Kasumi-1 (cell line): ENCODE data around the gene CCDC78.

Experiments used
- DNase-seq, 2 experiments: peaks; one replicate each; lab custom pipeline; 2025; lab: John Stamatoyannopoulos, UW

Gene CCDC78

DNA sequence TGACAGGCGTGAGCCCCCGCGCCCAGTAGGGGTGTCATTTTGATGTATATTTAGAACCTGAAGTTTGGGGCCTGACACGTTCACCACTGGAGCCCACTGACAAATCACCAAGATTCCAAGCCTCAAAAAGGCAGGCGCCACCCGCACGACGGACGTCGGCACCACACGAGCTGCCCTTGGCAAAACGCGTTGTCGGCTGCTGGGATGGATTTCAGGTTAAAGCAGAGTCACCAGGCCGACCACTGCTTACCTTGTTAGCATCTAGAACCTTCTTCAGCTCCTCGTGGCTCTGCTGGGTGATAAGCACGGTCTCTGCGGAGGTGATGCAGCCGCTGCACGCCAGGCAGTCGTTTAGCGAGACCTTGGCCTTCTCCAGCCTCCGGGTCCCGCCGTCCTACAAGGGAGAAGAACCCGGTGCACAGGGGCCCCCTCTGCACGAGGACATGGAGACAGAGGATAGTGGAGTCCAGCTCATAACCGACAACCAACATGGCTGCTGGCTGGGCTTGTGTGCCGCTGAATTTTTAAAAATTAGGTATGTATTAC lies 10.8 kb upstream of the CCDC78 start:
- no peak for DNase-seq

DNA sequence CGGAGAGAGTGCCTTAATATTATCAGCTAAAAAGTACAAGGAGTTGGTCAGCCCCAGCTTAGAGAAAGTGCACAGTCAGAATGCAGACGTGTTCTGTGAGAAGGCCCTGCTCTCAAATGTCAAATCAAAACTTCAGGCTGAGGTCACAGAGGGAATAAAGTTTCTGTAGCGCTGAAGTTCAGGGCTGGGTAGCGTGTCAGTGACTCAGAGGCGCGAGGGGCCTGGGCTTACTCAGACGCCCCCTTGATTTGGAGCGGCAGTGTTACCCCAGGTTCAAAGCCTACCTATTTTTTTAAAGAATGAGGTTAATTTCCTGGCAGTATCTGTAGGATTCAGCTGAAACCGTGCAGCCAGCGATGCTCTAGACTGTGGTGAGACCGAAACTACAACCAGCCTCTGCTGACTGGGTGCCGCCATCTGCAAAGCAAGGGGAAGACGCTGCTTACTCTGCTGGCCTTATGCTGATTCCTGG lies 9.8 kb upstream of the CCDC78 start:
- DNase-seq, result no peak

- no peak for DNase-seq
Measured at GRCh38 chr16:734981-735881, 9.0 kb upstream of the CCDC78 start.

- DNase-seq, result no peak
Measured at GRCh38 chr16:734208-734980, 8.2 kb upstream of the CCDC78 start.

GRCh38 chr16:733382-734207 lies 7.4 kb upstream of the CCDC78 start:
- no peak for DNase-seq

DNA sequence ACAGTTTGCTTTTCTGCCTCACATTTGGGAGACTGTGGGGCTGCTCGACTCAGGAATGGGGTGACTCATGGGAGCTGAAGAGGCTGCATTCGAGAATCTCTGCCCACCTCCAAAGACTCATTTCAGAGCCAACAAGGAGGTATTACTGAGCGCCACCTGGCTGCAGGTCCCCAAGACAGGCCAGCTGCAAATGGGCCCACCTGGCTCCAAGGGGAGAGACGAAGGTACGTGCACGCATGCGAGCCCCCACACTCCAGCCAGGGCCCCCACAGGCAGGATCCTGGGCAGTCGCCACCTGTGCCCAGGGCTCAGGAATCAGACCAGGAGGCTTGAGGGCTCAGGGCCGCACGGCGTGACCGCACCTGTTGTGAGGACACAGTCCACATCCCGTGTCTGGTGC lies 6.7 kb upstream of the CCDC78 start:
- DNase-seq, result no peak

DNA sequence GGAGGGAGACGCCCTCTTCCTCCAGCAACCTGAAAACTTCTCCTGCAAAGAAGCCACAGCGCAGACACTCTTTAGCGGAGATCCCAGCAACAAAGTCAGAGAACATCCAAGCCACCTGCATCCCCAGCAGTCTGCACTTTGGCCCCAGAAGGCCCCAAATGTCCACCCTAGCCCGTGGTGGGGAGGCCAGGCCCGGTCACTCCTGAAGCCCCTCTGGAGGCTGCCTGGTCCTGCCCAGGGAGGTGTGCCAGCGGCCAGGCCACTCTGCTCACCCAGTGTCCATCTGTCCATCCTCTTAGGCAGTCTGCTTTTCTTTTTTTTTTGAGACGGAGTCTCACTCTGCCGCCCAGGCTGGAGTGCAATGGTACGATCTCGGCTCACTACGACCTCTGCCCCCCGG lies 6.1 kb upstream of the CCDC78 start:
- no peak for DNase-seq

- no peak for DNase-seq
Measured at GRCh38 chr16:730666-731509, 4.6 kb upstream of the CCDC78 start.

DNA sequence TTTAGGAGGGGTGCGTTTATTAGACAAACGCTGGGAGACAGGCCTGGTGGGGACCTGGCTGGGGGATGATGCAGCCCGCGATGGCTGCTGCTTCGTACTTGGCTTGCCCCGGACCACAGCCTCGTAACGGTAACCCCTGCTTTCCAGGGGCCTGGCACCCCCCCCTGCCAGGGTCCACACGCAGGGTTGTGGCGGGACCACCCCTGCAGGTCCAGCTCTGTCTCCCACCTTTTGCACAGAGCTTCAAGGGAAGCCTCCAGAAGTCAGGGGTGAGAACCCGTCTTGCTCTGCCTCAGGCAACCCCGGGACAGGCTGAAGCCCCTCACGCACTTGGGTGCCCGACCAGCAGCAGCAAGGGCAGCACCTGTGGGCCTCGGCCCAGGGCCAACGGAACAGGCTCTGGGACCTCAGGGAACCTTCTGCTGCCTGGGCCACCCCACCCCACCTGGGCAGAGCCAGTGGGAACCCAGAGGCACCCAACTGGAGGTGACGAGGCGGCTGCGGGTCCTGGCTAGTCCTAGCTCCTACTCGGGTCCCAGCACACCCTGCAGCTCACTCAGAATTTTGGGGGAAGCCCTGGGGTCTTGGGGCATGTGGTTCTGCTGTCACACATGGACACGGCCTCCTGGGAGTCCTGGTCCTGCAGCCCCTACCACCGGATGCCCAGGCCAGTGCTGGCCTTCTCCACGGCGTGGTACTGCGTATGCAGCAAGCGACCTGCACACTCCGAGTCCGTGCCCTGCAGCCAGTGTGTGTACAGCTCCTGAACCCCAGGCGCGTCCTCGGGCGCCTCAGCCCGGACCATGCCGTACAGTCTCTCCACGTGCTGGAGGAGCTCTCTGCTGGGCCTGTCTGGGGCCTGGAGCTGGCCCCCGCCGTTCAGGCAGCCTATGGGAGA lies 3.8 kb upstream of the CCDC78 start:
- no peak for DNase-seq

GRCh38 chr16:728890-729744 lies 2.9 kb upstream of the CCDC78 start:
- DNase-seq, result no peak

DNA sequence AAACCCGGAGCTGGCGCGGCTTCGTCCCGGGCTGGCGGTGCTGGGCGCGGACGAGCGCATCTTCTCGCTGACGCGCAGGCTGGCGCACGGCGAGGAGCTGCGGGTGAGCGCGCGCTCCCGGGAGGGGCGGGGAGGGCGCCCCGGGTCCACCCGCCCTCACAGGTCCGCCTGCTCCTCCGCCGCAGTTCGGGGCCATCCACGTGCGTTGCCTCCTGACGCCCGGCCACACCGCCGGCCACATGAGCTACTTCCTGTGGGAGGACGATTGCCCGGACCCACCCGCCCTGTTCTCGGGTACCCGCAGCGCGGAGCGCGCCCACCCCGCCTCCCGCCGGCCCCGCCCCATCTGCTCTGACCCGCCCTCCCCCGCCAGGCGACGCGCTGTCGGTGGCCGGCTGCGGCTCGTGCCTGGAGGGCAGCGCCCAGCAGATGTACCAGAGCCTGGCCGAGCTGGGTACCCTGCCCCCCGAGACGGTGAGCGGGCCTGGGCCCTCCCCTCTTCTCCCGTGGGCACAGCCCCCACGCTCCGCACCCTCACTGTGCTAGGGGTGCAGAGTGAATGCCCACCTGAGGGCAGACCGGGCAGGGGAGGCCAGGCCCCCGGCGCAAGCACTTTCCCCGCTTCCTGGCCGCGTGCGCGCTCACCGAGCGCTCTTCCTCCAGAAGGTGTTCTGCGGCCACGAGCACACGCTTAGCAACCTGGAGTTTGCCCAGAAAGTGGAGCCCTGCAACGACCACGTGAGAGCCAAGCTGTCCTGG lies 2.1 kb upstream of the CCDC78 start:
- no peak for DNase-seq

DNA sequence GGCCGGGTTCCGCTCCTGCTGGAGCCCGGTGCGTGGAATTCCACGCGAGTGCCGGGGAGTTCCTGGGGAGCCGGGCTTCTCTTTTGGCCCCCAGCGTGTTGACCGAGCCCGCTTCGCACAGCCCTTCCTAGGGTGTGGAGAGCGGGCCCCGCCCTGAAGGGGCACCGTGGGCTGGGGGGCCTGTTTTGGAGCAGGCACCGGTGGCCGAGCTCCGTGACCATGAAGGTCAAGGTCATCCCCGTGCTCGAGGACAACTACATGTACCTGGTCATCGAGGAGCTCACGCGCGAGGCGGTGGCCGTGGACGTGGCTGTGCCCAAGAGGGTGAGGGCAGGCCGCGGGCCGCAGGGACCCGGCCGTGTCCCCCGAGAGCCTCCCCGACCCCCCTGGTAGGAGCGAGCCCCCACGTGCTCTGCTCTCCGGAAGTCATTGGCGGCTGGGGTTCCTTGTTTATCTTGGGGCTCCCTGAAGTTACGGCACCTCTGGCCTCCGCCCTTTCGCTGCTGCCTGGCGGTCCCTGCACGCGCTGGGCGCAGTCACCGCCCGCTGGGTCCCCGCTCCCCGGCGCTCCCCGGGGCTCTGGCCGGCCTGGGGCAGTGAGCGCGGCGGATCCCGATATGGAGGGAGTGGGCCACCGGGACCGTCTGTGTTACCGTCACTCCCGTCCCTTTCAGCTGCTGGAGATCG lies 1.2 kb upstream of the CCDC78 start:
- DNase-seq, result no peak

DNA sequence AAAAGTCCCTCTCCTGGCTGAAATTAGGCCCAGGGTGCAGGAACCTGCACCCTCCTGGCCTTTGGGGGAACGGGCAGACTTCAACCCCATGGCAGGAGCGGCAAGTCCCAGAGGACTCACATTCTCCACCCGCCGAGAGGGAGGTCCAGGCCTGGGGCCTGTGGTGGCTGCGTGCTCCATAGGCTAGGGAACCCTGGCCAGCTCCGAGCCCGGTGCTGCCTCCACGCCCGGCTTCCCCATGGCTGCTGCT lies 130 bp downstream of the CCDC78 start:
- no peak for DNase-seq

GRCh38 chr16:725463-726187 lies 618 bp downstream of the CCDC78 start:
- DNase-seq, result no peak

DNA sequence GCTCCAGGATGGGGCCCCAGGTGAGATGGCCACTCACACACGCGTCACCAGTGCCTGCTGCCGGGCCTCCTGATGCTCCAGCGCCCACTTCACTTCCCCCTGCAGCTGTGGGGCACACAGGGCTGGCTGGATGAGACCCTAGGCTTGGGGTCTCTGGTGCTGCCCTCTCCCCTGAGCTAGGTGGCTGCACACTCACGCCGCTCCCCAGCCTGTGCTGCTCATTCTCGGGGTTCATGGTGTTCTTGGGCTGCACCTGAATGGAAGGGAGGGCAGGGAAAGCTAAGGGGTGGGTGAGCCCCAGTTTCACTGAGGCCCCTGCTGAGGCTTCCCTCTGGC lies 1.2 kb downstream of the CCDC78 start:
- DNase-seq, result no peak

GRCh38 chr16:724188-725040 lies 1.8 kb downstream of the CCDC78 start:
- DNase-seq, result no peak
